H9 (cell line): ENCODE results near the gene RAET1L. TPM values are rescaled to one million over a fixed set of nuclear protein-coding genes. Genes with fewer than 3 reads are reported as not detected.
"Not testable (repeated sequence)": the region's sequence is repeated elsewhere in the genome, so short reads cannot be mapped to it uniquely, and the experiment has no call there.

ENCODE experiments used
- DNase-seq: peaks from one replicate; pipeline ENCODE4 v3.0.0-alpha.2; 2017
- H2AFZ ChIP-seq: one replicate; pipeline ENCODE4 v1.6.1; 2013; ENCODE audit warnings: mild to moderate bottlenecking, low read length, control low read depth, moderate library complexity
- H2AK5ac ChIP-seq: 2 replicates; pipeline ENCODE4 v1.6.1; 2013; ENCODE audit warnings: low read length, control low read depth, mixed read lengths; ENCODE audit not compliant: insufficient read length
- H2BK120ac ChIP-seq: one replicate; pipeline ENCODE4 v1.6.1; 2013; ENCODE audit warnings: low read depth, mild to moderate bottlenecking, low read length, control low read depth, inconsistent platforms; ENCODE audit not compliant: poor library complexity, severe bottlenecking
- H2BK12ac ChIP-seq: 2 replicates; pipeline ENCODE4 v1.6.1; 2013; ENCODE audit warnings: low read length, control low read depth, mixed read lengths, low read depth; ENCODE audit not compliant: insufficient read length
- H2BK15ac ChIP-seq: 2 replicates; pipeline ENCODE4 v1.6.1; 2013; ENCODE audit warnings: low read depth, low read length, control low read depth
- H2BK20ac ChIP-seq: one replicate; pipeline ENCODE4 v1.6.1; 2013; ENCODE audit warnings: low read depth, mild to moderate bottlenecking, low read length, control low read depth, inconsistent platforms; ENCODE audit not compliant: poor library complexity, severe bottlenecking
- H2BK5ac ChIP-seq: 2 replicates; pipeline ENCODE4 v1.6.1; 2013; ENCODE audit warnings: low read length, control low read depth, mixed read lengths; ENCODE audit not compliant: insufficient read length
- H3K14ac ChIP-seq: 2 replicates; pipeline ENCODE4 v1.6.1; 2013; ENCODE audit warnings: low read length, control low read depth; ENCODE audit not compliant: insufficient read depth
- H3K18ac ChIP-seq: 2 replicates; pipeline ENCODE4 v1.6.1; 2013; ENCODE audit warnings: low read depth, mild to moderate bottlenecking, mixed read lengths, low read length, control low read depth; ENCODE audit not compliant: insufficient read length
- H3K23ac ChIP-seq: 2 replicates; pipeline ENCODE4 v1.6.1; 2013; ENCODE audit warnings: low read length, control low read depth, mixed read lengths, low read depth; ENCODE audit not compliant: insufficient read length
- H3K23me2 ChIP-seq: 2 replicates; pipeline ENCODE4 v1.6.1; 2013; ENCODE audit warnings: low read depth, mild to moderate bottlenecking, mixed read lengths, low read length, control low read depth; ENCODE audit not compliant: insufficient read length, poor library complexity, severe bottlenecking
- H3K27ac ChIP-seq: 2 replicates; pipeline ENCODE4 v1.5.1; 2013; ENCODE audit warnings: low read length, control low read depth, mixed read lengths, low read depth; ENCODE audit not compliant: insufficient read length
- H3K27me3 ChIP-seq: 2 replicates; pipeline ENCODE4 v1.6.1; 2013; ENCODE audit warnings: low read length, control low read depth, inconsistent platforms; ENCODE audit not compliant: insufficient read depth
- H3K4ac ChIP-seq: 2 replicates; pipeline ENCODE4 v1.6.1; 2013; ENCODE audit warnings: low read depth, mild to moderate bottlenecking, control low read depth, inconsistent platforms, low read length, moderate library complexity
- H3K4me1 ChIP-seq: 2 replicates; pipeline ENCODE4 v1.6.1; 2013; ENCODE audit warnings: low read length, control low read depth, inconsistent platforms; ENCODE audit not compliant: insufficient read depth
- H3K4me2 ChIP-seq: 2 replicates; pipeline ENCODE4 v1.6.1; 2013; ENCODE audit warnings: low read length, control low read depth, mixed read lengths; ENCODE audit not compliant: insufficient read length, insufficient read depth
- H3K56ac ChIP-seq: 2 replicates; pipeline ENCODE4 v1.6.1; 2013; ENCODE audit warnings: low read depth, mild to moderate bottlenecking, mixed read lengths, low read length, control low read depth; ENCODE audit not compliant: insufficient read length
- H3K79me1 ChIP-seq: 2 replicates; pipeline ENCODE4 v1.6.1; 2013; ENCODE audit warnings: low read depth, mild to moderate bottlenecking, moderate library complexity, low read length, control low read depth, inconsistent platforms; ENCODE audit not compliant: insufficient read depth, poor library complexity, severe bottlenecking
- H3K79me2 ChIP-seq: 2 replicates; pipeline ENCODE4 v1.6.1; 2013; ENCODE audit warnings: low read length, control low read depth, inconsistent platforms; ENCODE audit not compliant: insufficient read depth
- H3K9ac ChIP-seq: 2 replicates; pipeline ENCODE4 v1.6.1; 2013; ENCODE audit warnings: low read length, control low read depth, mixed read lengths; ENCODE audit not compliant: insufficient read length; ENCODE audit errors: extremely low read depth
- H3K9me3 ChIP-seq: one replicate; pipeline ENCODE4 v1.6.1; 2013; ENCODE audit warnings: low read depth, low read length, inconsistent platforms; ENCODE audit not compliant: control insufficient read depth
- H3T11ph ChIP-seq: one replicate; pipeline ENCODE4 v1.6.1; 2013; ENCODE audit warnings: mild to moderate bottlenecking, low read length, control low read depth, inconsistent platforms
- H4K20me1 ChIP-seq: one replicate; pipeline ENCODE4 v1.6.1; 2013; ENCODE audit not compliant: control insufficient read depth, insufficient read length, insufficient read depth
- H4K5ac ChIP-seq: 2 replicates; pipeline ENCODE4 v1.6.1; 2013; ENCODE audit warnings: low read depth, mild to moderate bottlenecking, mixed read lengths, low read length, control low read depth; ENCODE audit not compliant: insufficient read length
- H4K8ac ChIP-seq: replicated peaks from 2 replicates; pipeline ENCODE4 v1.6.1; 2013; ENCODE audit warnings: low read length, control low read depth, mixed read lengths, low read depth; ENCODE audit not compliant: insufficient read length
- H4K91ac ChIP-seq: 2 replicates; pipeline ENCODE4 v1.6.1; 2013; ENCODE audit warnings: low read depth, mild to moderate bottlenecking, moderate library complexity, mixed read lengths, low read length, control low read depth; ENCODE audit not compliant: insufficient read length
- H3K27ac Mint-ChIP-seq, 3 experiments: 2 replicates in 2 of 3; 3 replicates in 1 of 3; pipeline ENCODE4 v1.8.0; 2020 to 2021; ENCODE audit warnings: mixed read lengths in 3 of 3, mild to moderate bottlenecking in 1 of 3, moderate library complexity in 1 of 3
- H3K27me3 Mint-ChIP-seq: 2 replicates; pipeline ENCODE4 v1.8.0; 2021; ENCODE audit warnings: low read depth, mild to moderate bottlenecking, moderate library complexity, mixed read lengths
- H3K36me3 Mint-ChIP-seq, 3 experiments: 2 replicates in 2 of 3; 3 replicates in 1 of 3; pipeline ENCODE4 v1.8.0; 2020 to 2021; ENCODE audit warnings: low read depth in 3 of 3, mixed read lengths in 3 of 3; ENCODE audit not compliant: insufficient read depth in 1 of 3
- H3K4me1 Mint-ChIP-seq, 2 experiments: 2 replicates each; pipeline ENCODE4 v1.8.0; 2020; ENCODE audit warnings: mixed read lengths in 2 of 2
- H3K4me3 Mint-ChIP-seq, 2 experiments: 2 replicates in 1 of 2; 3 replicates in 1 of 2; pipeline ENCODE4 v1.8.0; 2020 to 2021; ENCODE audit warnings: mild to moderate bottlenecking in 2 of 2, mixed read lengths in 2 of 2, moderate library complexity in 1 of 2
- H3K9me3 Mint-ChIP-seq, 2 experiments: 2 replicates in 1 of 2; 3 replicates in 1 of 2; pipeline ENCODE4 v1.8.0; 2020; ENCODE audit warnings: mild to moderate bottlenecking in 2 of 2, mixed read lengths in 2 of 2, moderate library complexity in 1 of 2
- WGBS: extraction: QIAGEN DNeasy Blood & Tissue Kit; methylation state at CpG from one replicate; pipeline ENCODE4 v1.1.7; 2013; ENCODE audit warnings: missing lambda C conversion rate, low lambda C conversion rate, mixed read lengths; ENCODE audit not compliant: insufficient read length; ENCODE audit errors: extremely low coverage; 5-methylcytosine and 5-hydroxymethylcytosine counted together
- total RNA-seq: library from RNA; stranded (reverse); gene quantifications from 2 replicates; pipeline ENCODE4 v1.2.1, GENCODE V29; 2021
- TF ChIP-seq, protein P1 (sequence below): fragments of 200-600 bp; sonication (generic); conservative IDR thresholded peaks from 3 replicates; pipeline ENCODE4 v1.8.0; 2021; ENCODE audit warnings: antibody characterized with exemption, mild to moderate bottlenecking

The RAET1L gene
- total RNA-seq, 1 experiment from 2014 or later: not detected

GRCh38 chr6:150075034-150075421 is 49.7 kb upstream of the RAET1L start:
- no peak overlapping the region for H2BK120ac ChIP-seq
- H3K4ac ChIP-seq: no peak overlapping the region
- H2AK5ac ChIP-seq: no peak overlapping the region
- no peak overlapping the region for H3T11ph ChIP-seq
- H3K23me2 ChIP-seq: no peaks in the 10 kb centered on the region
- H3K9me3 ChIP-seq: no peaks in the 10 kb centered on the region
- no peak overlapping the region for H3K9ac ChIP-seq
- Mint-ChIP-seq H3K27ac (no peak overlapping the region), H3K9me3 (no peaks in the 10 kb centered on the region), H3K27me3 (peaks cover 14% of the 10 kb centered on the region), H3K4me1 (peaks cover 12 to 17% of the 10 kb centered on the region in 2 experiments), H3K36me3 (no peaks in the 10 kb centered on the region), H3K4me3 (no peak overlapping the region)
- H3K79me2 ChIP-seq: no peaks in the 10 kb centered on the region
- H3K27ac ChIP-seq: no peak overlapping the region
- no peak overlapping the region for H3K56ac ChIP-seq
- H3K18ac ChIP-seq: no peak overlapping the region
- H2BK15ac ChIP-seq: no peak overlapping the region
- no peaks in the 10 kb centered on the region for H3K27me3 ChIP-seq
- no peak overlapping the region for H2BK12ac ChIP-seq
- no peak overlapping the region for H3K14ac ChIP-seq
- no peak overlapping the region for H4K5ac ChIP-seq
- H4K91ac ChIP-seq: no peak overlapping the region
- no peak overlapping the region for H2BK20ac ChIP-seq
- no peak overlapping the region for H3K4me2 ChIP-seq
- WGBS: no CpG with 5 or more reads among the region's 2 CpGs
- H2AFZ ChIP-seq: no peak overlapping the region
- H4K20me1 ChIP-seq: no peaks in the 10 kb centered on the region
- no peaks in the 10 kb centered on the region for H3K4me1 ChIP-seq
- H4K8ac ChIP-seq: no peak overlapping the region
- H2BK5ac ChIP-seq: no peak overlapping the region
- no peaks in the 10 kb centered on the region for H3K79me1 ChIP-seq
- DNase-seq: no peak
- H3K23ac ChIP-seq: no peak overlapping the region
- TF ChIP-seq, protein P1, sequence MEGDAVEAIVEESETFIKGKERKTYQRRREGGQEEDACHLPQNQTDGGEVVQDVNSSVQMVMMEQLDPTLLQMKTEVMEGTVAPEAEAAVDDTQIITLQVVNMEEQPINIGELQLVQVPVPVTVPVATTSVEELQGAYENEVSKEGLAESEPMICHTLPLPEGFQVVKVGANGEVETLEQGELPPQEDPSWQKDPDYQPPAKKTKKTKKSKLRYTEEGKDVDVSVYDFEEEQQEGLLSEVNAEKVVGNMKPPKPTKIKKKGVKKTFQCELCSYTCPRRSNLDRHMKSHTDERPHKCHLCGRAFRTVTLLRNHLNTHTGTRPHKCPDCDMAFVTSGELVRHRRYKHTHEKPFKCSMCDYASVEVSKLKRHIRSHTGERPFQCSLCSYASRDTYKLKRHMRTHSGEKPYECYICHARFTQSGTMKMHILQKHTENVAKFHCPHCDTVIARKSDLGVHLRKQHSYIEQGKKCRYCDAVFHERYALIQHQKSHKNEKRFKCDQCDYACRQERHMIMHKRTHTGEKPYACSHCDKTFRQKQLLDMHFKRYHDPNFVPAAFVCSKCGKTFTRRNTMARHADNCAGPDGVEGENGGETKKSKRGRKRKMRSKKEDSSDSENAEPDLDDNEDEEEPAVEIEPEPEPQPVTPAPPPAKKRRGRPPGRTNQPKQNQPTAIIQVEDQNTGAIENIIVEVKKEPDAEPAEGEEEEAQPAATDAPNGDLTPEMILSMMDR: no peak

DNA sequence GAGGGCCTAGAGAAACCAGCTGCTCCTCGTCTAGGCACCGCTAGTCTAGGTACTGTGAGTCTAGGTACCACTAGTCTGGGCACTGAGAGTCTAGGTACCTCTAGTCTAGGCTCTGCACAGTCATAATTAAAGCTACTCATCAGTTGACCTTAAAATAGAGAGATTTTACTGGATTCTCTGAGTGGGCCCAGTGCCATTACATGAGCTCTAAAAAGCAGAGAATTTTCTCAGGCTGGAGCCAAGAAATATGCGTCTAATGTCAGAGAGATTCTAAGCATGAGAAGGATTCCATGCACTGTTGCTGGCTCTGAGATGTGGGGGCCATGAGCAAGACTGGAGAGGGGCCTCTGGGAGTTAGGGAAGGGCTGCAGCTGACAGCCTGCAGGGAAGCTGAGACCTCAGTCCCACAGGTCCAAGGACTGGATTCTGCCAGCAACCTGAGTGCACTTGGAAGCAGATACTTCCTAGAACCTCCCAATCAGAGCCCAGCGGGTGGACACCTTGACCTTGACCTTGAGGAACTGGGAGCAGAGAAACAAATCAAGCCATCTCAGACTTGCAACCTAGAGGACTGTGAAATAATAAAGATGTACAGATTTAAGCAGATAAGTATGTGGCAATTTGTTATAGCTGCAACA is 49.2 kb upstream of the RAET1L start:
- not testable (repeated sequence) for H4K5ac ChIP-seq, H3K79me1 ChIP-seq, H3K27me3 ChIP-seq, H3K79me2 ChIP-seq, H2BK12ac ChIP-seq, H3K18ac ChIP-seq, H3K36me3 Mint-ChIP-seq, H3K9ac ChIP-seq, H3K27ac Mint-ChIP-seq, H2BK20ac ChIP-seq, H3K27ac ChIP-seq, H4K91ac ChIP-seq, H3K4me2 ChIP-seq, DNase-seq, H3K23ac ChIP-seq, H3T11ph ChIP-seq, H2AK5ac ChIP-seq, H2AFZ ChIP-seq, H3K56ac ChIP-seq, H2BK5ac ChIP-seq, H3K23me2 ChIP-seq, H3K4ac ChIP-seq, H2BK120ac ChIP-seq, H2BK15ac ChIP-seq, H4K8ac ChIP-seq, H3K4me1 ChIP-seq, H3K9me3 ChIP-seq, H4K20me1 ChIP-seq, H3K4me3 Mint-ChIP-seq, H3K9me3 Mint-ChIP-seq, H3K14ac ChIP-seq
- peaks cover 9 to 17% of the 10 kb centered on the region in 2 experiments for H3K4me1 Mint-ChIP-seq
- H3K27me3 Mint-ChIP-seq: peaks cover 18% of the 10 kb centered on the region
- WGBS: no CpG with 5 or more reads among the region's 4 CpGs
